ENCODE measurements around the gene ANKRD11. TPM values are rescaled to one million over a fixed set of nuclear protein-coding genes. Genes with fewer than 3 reads are reported as not detected.
A peak's percentile ranks its signal among the peaks of the same experiment; 100 is the strongest.
"Not testable (repeated sequence)": the region's sequence is repeated elsewhere in the genome, so short reads cannot be mapped to it uniquely, and the experiment has no call there.

ANKRD11 gene
- total RNA-seq, 2 experiments from 2014 or later: 144 to 145 TPM

- not testable (repeated sequence) for H3K4me3 Mint-ChIP-seq
Observed at GRCh38 chr16:89362540-89363223, 127.7 kb downstream of the ANKRD11 start.

GRCh38 chr16:89361751-89362539, 128.4 kb downstream of the ANKRD11 start:
- intact Hi-C loops (cut with DNase I, micrococcal nuclease): loop anchor here (1.0 to 5.0 kb wide), 5 partner anchors 12 to 127 kb away; no protein-coding TSS in a partner anchor
- peak; percentile 14 for ATAC-seq
- H3K27ac Mint-ChIP-seq: peak overlapping the region; percentile 91
- CTCF ChIA-PET: interaction anchor here (0.5 to 1.7 kb wide), 9 partner anchors 8 to 121 kb away, joined by 3 to 5 read pairs (median 3); no protein-coding TSS in a partner anchor
- H3K4me3 Mint-ChIP-seq: peak overlapping the region; percentile 45
- H3K36me3 Mint-ChIP-seq (ENCODE audit: low read depth): peaks cover 42% of the 10 kb centered on the region
- POLR2A ChIA-PET: interaction anchor here (0.5 to 0.9 kb wide), 5 partner anchors 11 to 545 kb away, joined by 3 to 5 read pairs (median 3); no protein-coding TSS in a partner anchor
- no peaks in the 10 kb centered on the region for H3K9me3 Mint-ChIP-seq (ENCODE audit: low read depth)
- peak; percentile 58 for DNase-seq
- peaks cover 98% of the 10 kb centered on the region for H3K4me1 Mint-ChIP-seq
- H3K27me3 Mint-ChIP-seq: no peaks in the 10 kb centered on the region

More at GRCh38 chr16:89362540-89363223, 127.7 kb downstream of the ANKRD11 start:
- ChIA-PET CTCF (interaction anchor here (1.0 to 1.7 kb wide), 2 partner anchors 13 to 46 kb away, joined by 5 read pairs; no protein-coding TSS in a partner anchor), POLR2A (interaction anchor here (0.5 to 0.9 kb wide), 4 partner anchors 12 to 545 kb away, joined by 3 to 5 read pairs (median 3); no protein-coding TSS in a partner anchor)
- H3K27ac Mint-ChIP-seq: peak overlapping the region; percentile 91
- H3K9me3 Mint-ChIP-seq (ENCODE audit: low read depth); ATAC-seq; H3K27me3 Mint-ChIP-seq; DNase-seq: not testable (repeated sequence)
- intact Hi-C loops (cut with DNase I, micrococcal nuclease): loop anchor here in 1 of 2 experiments (5.0 kb wide), 2 partner anchors 40 to 45 kb away; no protein-coding TSS in a partner anchor
- peaks cover 97% of the 10 kb centered on the region for H3K4me1 Mint-ChIP-seq
- peaks cover 43% of the 10 kb centered on the region for H3K36me3 Mint-ChIP-seq (ENCODE audit: low read depth)

- DNase-seq: peak; percentile 90
- ChIA-PET CTCF (interaction anchor here (0.6 to 1.7 kb wide), 10 partner anchors 9 to 122 kb away, joined by 3 to 5 read pairs (median 3); no protein-coding TSS in a partner anchor), POLR2A (interaction anchor here (1.2 kb wide), 1 partner anchor 116 kb away, joined by 4 read pairs; no protein-coding TSS in a partner anchor)
- Mint-ChIP-seq H3K4me3 (peak overlapping the region; percentile 61), H3K36me3 (ENCODE audit: low read depth) (peaks cover 40% of the 10 kb centered on the region), H3K27me3 (no peaks in the 10 kb centered on the region), H3K9me3 (ENCODE audit: low read depth) (no peaks in the 10 kb centered on the region), H3K4me1 (peaks cover 95% of the 10 kb centered on the region), H3K27ac (peak overlapping the region; percentile 91)
- ATAC-seq: peak; percentile 82
- intact Hi-C loops (cut with DNase I, micrococcal nuclease): loop anchor here (1.0 to 5.0 kb wide), 5 partner anchors 11 to 128 kb away; no protein-coding TSS in a partner anchor
Observed at GRCh38 chr16:89360760-89361435, 129.5 kb downstream of the ANKRD11 start.

- H3K27ac Mint-ChIP-seq: peak overlapping the region; percentile 91
- no peaks in the 10 kb centered on the region for H3K27me3 Mint-ChIP-seq
- DNase-seq (no peak), ATAC-seq (no peak)
- H3K36me3 Mint-ChIP-seq (ENCODE audit: low read depth): peaks cover 45% of the 10 kb centered on the region
- intact Hi-C loops (cut with DNase I, micrococcal nuclease): loop anchor here (1.0 to 5.0 kb wide), 4 partner anchors 26 to 58 kb away; no protein-coding TSS in a partner anchor
- no peaks in the 10 kb centered on the region for H3K9me3 Mint-ChIP-seq (ENCODE audit: low read depth)
- CTCF ChIA-PET: interaction anchor here (1.1 to 1.4 kb wide), 2 partner anchors 14 to 77 kb away, joined by 3 to 4 read pairs; no protein-coding TSS in a partner anchor
- peaks cover 94% of the 10 kb centered on the region for H3K4me1 Mint-ChIP-seq
- H3K4me3 Mint-ChIP-seq: peak overlapping the region; percentile 32
- POLR2A ChIA-PET: interaction anchor here (0.7 to 1.5 kb wide), 3 partner anchors 9 to 118 kb away, joined by 3 to 4 read pairs (median 3); no protein-coding TSS in a partner anchor
Observed at GRCh38 chr16:89359264-89360147, 130.9 kb downstream of the ANKRD11 start.

- peak overlapping the region; percentile 25 for H3K4me3 Mint-ChIP-seq
- POLR2A ChIA-PET: interaction anchor here (1.5 kb wide), 1 partner anchor 8 kb away, joined by 3 read pairs; no protein-coding TSS in a partner anchor
- no peaks in the 10 kb centered on the region for H3K27me3 Mint-ChIP-seq
- H3K9me3 Mint-ChIP-seq (ENCODE audit: low read depth): no peaks in the 10 kb centered on the region
- DNase-seq (peak; percentile 61), ATAC-seq (no peak)
- peaks cover 92% of the 10 kb centered on the region for H3K4me1 Mint-ChIP-seq
- intact Hi-C loops (cut with DNase I, micrococcal nuclease): loop anchor here (1.0 to 5.0 kb wide), 2 partner anchors 25 to 59 kb away; no protein-coding TSS in a partner anchor
- CTCF ChIA-PET: interaction anchor here (0.6 to 2.0 kb wide), 4 partner anchors 19 to 88 kb away, joined by 3 to 5 read pairs (median 4); no protein-coding TSS in a partner anchor
- H3K27ac Mint-ChIP-seq: peak overlapping the region; percentile 32
- peaks cover 48% of the 10 kb centered on the region for H3K36me3 Mint-ChIP-seq (ENCODE audit: low read depth)
Observed at GRCh38 chr16:89358030-89359005, 132.0 kb downstream of the ANKRD11 start.

- POLR2A ChIA-PET: interaction anchor here (1.2 kb wide), 1 partner anchor 22 kb away, joined by 3 read pairs; no protein-coding TSS in a partner anchor
- CTCF ChIA-PET: interaction anchor here (0.5 to 2.0 kb wide), 5 partner anchors 20 to 89 kb away, joined by 3 to 5 read pairs (median 3); no protein-coding TSS in a partner anchor
- H3K27ac Mint-ChIP-seq: peak overlapping the region; percentile 32
- H3K4me1 Mint-ChIP-seq: peaks cover 92% of the 10 kb centered on the region
- peak overlapping the region; percentile 3 for H3K4me3 Mint-ChIP-seq
- peaks cover 48% of the 10 kb centered on the region for H3K36me3 Mint-ChIP-seq (ENCODE audit: low read depth)
- H3K27me3 Mint-ChIP-seq: no peaks in the 10 kb centered on the region
- ATAC-seq (peak; percentile 65), DNase-seq (peak; percentile 87)
- no peaks in the 10 kb centered on the region for H3K9me3 Mint-ChIP-seq (ENCODE audit: low read depth)
- intact Hi-C loops (cut with DNase I, micrococcal nuclease): loop anchor here in 1 of 2 experiments (5.0 kb wide), 1 partner anchor 60 kb away; no protein-coding TSS in a partner anchor
Observed at GRCh38 chr16:89357055-89357816, 133.1 kb downstream of the ANKRD11 start.

GRCh38 chr16:89355686-89356085, 134.7 kb downstream of the ANKRD11 start:
- intact Hi-C loops (cut with DNase I, micrococcal nuclease): loop anchor here (1.0 to 5.0 kb wide), 2 partner anchors 17 to 62 kb away; no protein-coding TSS in a partner anchor
- Mint-ChIP-seq H3K9me3 (ENCODE audit: low read depth) (no peaks in the 10 kb centered on the region), H3K27ac (no peak overlapping the region), H3K4me3 (no peak overlapping the region), H3K27me3 (no peaks in the 10 kb centered on the region), H3K36me3 (ENCODE audit: low read depth) (peaks cover 47% of the 10 kb centered on the region), H3K4me1 (peaks cover 92% of the 10 kb centered on the region)
- no peak for ATAC-seq
- CTCF ChIA-PET: no interaction called here
- DNase-seq: no peak
- POLR2A ChIA-PET: interaction anchor here (0.7 kb wide), 1 partner anchor 134 kb away, joined by 3 read pairs; no protein-coding TSS in a partner anchor

- ATAC-seq (no peak), DNase-seq (no peak)
- ChIA-PET CTCF (interaction anchor here (1.0 kb wide), 1 partner anchor 64 kb away, joined by 3 read pairs; no protein-coding TSS in a partner anchor), POLR2A (interaction anchor here (0.7 kb wide), 1 partner anchor 135 kb away, joined by 3 read pairs; no protein-coding TSS in a partner anchor)
- peaks cover 44% of the 10 kb centered on the region for H3K36me3 Mint-ChIP-seq (ENCODE audit: low read depth)
- H3K4me3 Mint-ChIP-seq: no peak overlapping the region
- no peak overlapping the region for H3K27ac Mint-ChIP-seq
- no peaks in the 10 kb centered on the region for H3K9me3 Mint-ChIP-seq (ENCODE audit: low read depth)
- intact Hi-C loops (cut with DNase I, micrococcal nuclease): loop anchor here in 1 of 2 experiments (5.0 kb wide), 1 partner anchor 62 kb away; no protein-coding TSS in a partner anchor
- H3K4me1 Mint-ChIP-seq: peaks cover 92% of the 10 kb centered on the region
- no peaks in the 10 kb centered on the region for H3K27me3 Mint-ChIP-seq
Observed at GRCh38 chr16:89355007-89355406, 135.4 kb downstream of the ANKRD11 start.

Measured in activated CD4-positive, alpha-beta T cell treated with anti-CD3 and anti-CD28 coated beads for 36 hours (primary cell).